ENCODE results near the gene RASGRP1.

The RASGRP1 gene

GRCh38 chr15:38507570-38507969, 57.0 kb downstream of the RASGRP1 start:
- no peak for ATAC-seq

GRCh38 chr15:38506997-38507396, 57.6 kb downstream of the RASGRP1 start:
- TF ChIP-seq POU6F1 (CRISPR knock-in tag; IDR thresholded peaks at IDR 0.05; ENCODE audit: borderline replicate concordance, low read depth) = no peak
- no peak for TF ChIP-seq BACH2 (CRISPR knock-in tag; IDR thresholded peaks at IDR 0.05; ENCODE audit: borderline replicate concordance)
- ATAC-seq = no peak

More at GRCh38 chr15:38507570-38507969, 57.0 kb downstream of the RASGRP1 start:
- TF ChIP-seq ZNF565 (CRISPR knock-in tag; conservative IDR thresholded peaks at IDR 0.05; ENCODE audit: low read depth) = no peak
- TF ChIP-seq TSHZ2 (CRISPR knock-in tag; IDR thresholded peaks at IDR 0.05) = no peak
- TF ChIP-seq PPARA (CRISPR knock-in tag; IDR thresholded peaks at IDR 0.05; ENCODE audit: borderline replicate concordance) = no peak

- TF ChIP-seq TOX (CRISPR knock-in tag; IDR thresholded peaks at IDR 0.05; ENCODE audit: borderline replicate concordance) (no peak), ESRRG (CRISPR knock-in tag; IDR thresholded peaks at IDR 0.05) (no peak), SNAI2 (CRISPR knock-in tag; IDR thresholded peaks at IDR 0.05) (no peak), RARB (CRISPR knock-in tag; IDR thresholded peaks at IDR 0.05) (no peak), POU6F1 (CRISPR knock-in tag; IDR thresholded peaks at IDR 0.05; ENCODE audit: borderline replicate concordance, low read depth) (no peak), CREB5 (CRISPR knock-in tag; IDR thresholded peaks at IDR 0.05; ENCODE audit: low read depth) (no peak), ZFP30 (CRISPR knock-in tag; IDR thresholded peaks at IDR 0.05) (no peak), PPARA (CRISPR knock-in tag; IDR thresholded peaks at IDR 0.05; ENCODE audit: borderline replicate concordance) (no peak), ISL1 (CRISPR knock-in tag; IDR thresholded peaks at IDR 0.05) (no peak), ZFP3 (CRISPR knock-in tag; IDR thresholded peaks at IDR 0.05) (no peak), ZNF565 (CRISPR knock-in tag; conservative IDR thresholded peaks at IDR 0.05; ENCODE audit: low read depth) (no peak), TCF4 (CRISPR knock-in tag; IDR thresholded peaks at IDR 0.05; ENCODE audit: borderline replicate concordance) (no peak), GLIS3 (CRISPR knock-in tag; IDR thresholded peaks at IDR 0.05) (no peak), ZNF70 (CRISPR knock-in tag; IDR thresholded peaks at IDR 0.05) (no peak), ARNTL (CRISPR knock-in tag; IDR thresholded peaks at IDR 0.05; ENCODE audit: borderline replicate concordance, low read depth) (no peak), BACH2 (CRISPR knock-in tag; IDR thresholded peaks at IDR 0.05; ENCODE audit: borderline replicate concordance) (no peak)
- TF ChIP-seq, protein P1, sequence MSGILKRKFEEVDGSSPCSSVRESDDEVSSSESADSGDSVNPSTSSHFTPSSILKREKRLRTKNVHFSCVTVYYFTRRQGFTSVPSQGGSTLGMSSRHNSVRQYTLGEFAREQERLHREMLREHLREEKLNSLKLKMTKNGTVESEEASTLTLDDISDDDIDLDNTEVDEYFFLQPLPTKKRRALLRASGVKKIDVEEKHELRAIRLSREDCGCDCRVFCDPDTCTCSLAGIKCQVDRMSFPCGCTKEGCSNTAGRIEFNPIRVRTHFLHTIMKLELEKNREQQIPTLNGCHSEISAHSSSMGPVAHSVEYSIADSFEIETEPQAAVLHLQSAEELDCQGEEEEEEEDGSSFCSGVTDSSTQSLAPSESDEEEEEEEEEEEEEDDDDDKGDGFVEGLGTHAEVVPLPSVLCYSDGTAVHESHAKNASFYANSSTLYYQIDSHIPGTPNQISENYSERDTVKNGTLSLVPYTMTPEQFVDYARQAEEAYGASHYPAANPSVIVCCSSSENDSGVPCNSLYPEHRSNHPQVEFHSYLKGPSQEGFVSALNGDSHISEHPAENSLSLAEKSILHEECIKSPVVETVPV (CRISPR knock-in tag; IDR thresholded peaks at IDR 0.05) = no peak
- TF ChIP-seq, protein P2, sequence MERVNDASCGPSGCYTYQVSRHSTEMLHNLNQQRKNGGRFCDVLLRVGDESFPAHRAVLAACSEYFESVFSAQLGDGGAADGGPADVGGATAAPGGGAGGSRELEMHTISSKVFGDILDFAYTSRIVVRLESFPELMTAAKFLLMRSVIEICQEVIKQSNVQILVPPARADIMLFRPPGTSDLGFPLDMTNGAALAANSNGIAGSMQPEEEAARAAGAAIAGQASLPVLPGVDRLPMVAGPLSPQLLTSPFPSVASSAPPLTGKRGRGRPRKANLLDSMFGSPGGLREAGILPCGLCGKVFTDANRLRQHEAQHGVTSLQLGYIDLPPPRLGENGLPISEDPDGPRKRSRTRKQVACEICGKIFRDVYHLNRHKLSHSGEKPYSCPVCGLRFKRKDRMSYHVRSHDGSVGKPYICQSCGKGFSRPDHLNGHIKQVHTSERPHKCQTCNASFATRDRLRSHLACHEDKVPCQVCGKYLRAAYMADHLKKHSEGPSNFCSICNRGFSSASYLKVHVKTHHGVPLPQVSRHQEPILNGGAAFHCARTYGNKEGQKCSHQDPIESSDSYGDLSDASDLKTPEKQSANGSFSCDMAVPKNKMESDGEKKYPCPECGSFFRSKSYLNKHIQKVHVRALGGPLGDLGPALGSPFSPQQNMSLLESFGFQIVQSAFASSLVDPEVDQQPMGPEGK (CRISPR knock-in tag; IDR thresholded peaks at IDR 0.05; ENCODE audit: borderline replicate concordance) = no peak
- no peak for ATAC-seq
Observed at GRCh38 chr15:38504680-38505467, 59.7 kb downstream of the RASGRP1 start.

All from SK-N-SH treated with all-trans-retinoic acid at 6 μM for 48 hours (cell line).